Natural killer cell treated with Interleukin-12 subunit alpha and Interleukin-12 subunit beta and Interleukin-15 and Interleukin-18, amount 100 ng/mL, for 72 hours (primary cell): ENCODE results near the gene SLC13A1. TPM values are rescaled to one million over a fixed set of nuclear protein-coding genes. Genes with fewer than 3 reads are reported as not detected.
A peak's percentile ranks its signal among the peaks of the same experiment; 100 is the strongest.

Source experiments
- ATAC-seq, 2 donors: fragments of 150-1000 bp; cut with Tn5 transposase in 1 of 2; sonication (Bioruptor Pico), chemical (Tn5 transposase) in 1 of 2; 2 replicates each; pipeline ENCODE4 v1.10.0; 2021
- DNase-seq: peaks from one replicate; pipeline ENCODE4 v3.0.0; 2022; ENCODE audit warnings: low spot score
- H3K27ac Mint-ChIP-seq, 2 donors: 1 replicate in 1 of 2; 2 replicates in 1 of 2; pipeline ENCODE4 v1.8.0; 2022; ENCODE audit warnings: mixed read lengths in 2 of 2, mild to moderate bottlenecking in 1 of 2, moderate library complexity in 1 of 2
- H3K27me3 Mint-ChIP-seq, 2 donors: 1 replicate in 1 of 2; 2 replicates in 1 of 2; pipeline ENCODE4 v1.8.0; 2022; ENCODE audit warnings: mixed read lengths in 2 of 2
- H3K36me3 Mint-ChIP-seq: one replicate; pipeline ENCODE4 v1.8.0; 2022; ENCODE audit warnings: mixed read lengths
- H3K4me1 Mint-ChIP-seq, 2 donors: 1 replicate in 1 of 2; 2 replicates in 1 of 2; pipeline ENCODE4 v1.8.0; 2022; ENCODE audit warnings: low read depth in 2 of 2, mixed read lengths in 2 of 2, mild to moderate bottlenecking in 1 of 2
- H3K4me3 Mint-ChIP-seq: one replicate; pipeline ENCODE4 v1.8.0; 2022; ENCODE audit warnings: mixed read lengths
- H3K9me3 Mint-ChIP-seq: 2 replicates; pipeline ENCODE4 v1.8.0; 2022; ENCODE audit warnings: mixed read lengths
- total RNA-seq, 2 donors: library from RNA; stranded (reverse); gene quantifications; one replicate each; pipeline ENCODE4 v1.2.3, GENCODE V29; 2022

SLC13A1 gene
- total RNA-seq, 2 donors from 2014 or later = not detected

DNA sequence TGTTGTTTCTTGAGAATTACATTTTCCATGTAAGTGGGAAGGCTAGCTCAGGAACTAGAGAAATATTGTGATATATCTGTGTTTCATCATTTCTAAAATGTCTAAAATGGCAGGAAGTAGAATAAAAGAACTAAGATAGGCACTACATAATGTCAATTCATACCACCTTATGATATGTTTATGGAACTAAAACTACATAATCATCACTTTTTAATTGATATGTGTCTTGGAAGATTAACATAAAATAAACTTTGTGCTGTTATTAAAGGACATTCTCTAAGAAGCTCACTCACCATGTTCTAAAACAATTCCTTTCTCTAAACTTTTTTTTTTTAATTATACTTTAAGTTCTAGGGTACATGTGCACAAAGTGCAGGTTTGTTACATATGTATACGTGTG is 120.7 kb downstream of the SLC13A1 start:
- Mint-ChIP-seq H3K27ac (no peak overlapping the region), H3K4me3 (no peak overlapping the region), H3K27me3 (no peaks in the 10 kb centered on the region), H3K4me1 (no peaks in the 10 kb centered on the region), H3K9me3 (peaks cover 27% of the 10 kb centered on the region), H3K36me3 (peaks cover 12% of the 10 kb centered on the region)
- DNase-seq (no peak), ATAC-seq (no peak)

DNA sequence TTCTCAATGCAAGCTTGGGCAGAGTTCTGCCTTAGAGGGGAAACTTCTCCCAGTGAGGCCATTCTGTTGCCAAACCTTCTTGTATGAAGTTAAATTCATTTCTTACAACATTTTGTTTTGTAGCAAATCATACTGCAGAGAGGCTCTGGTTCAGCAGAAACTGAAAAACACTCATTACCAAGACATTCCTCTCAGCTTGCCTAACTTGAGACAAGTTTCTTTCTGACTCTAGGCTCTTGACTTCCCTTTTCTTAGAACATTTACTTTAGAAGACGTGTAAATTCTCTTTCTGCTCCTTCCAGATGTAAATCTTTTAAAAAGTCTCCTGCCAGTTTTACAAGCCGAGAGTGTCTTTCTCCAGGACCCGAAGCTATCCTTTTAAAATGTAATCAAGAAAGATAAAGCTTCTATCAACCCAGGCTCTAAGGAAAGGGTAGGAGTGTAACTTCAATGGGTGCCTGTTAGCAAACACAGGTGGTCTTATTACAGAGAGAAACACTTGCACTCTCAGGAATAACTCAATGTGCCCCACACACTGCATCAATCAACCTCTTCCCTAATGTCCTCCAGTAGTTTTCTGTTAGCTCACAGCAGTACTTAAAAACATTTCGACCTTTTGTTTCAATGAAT is 123.8 kb downstream of the SLC13A1 start:
- Mint-ChIP-seq H3K4me3 (no peak overlapping the region), H3K27ac (no peak overlapping the region), H3K9me3 (peaks cover 22% of the 10 kb centered on the region), H3K4me1 (no peaks in the 10 kb centered on the region), H3K36me3 (no peaks in the 10 kb centered on the region), H3K27me3 (no peaks in the 10 kb centered on the region)
- ATAC-seq = no peak
- no peak for DNase-seq

DNA sequence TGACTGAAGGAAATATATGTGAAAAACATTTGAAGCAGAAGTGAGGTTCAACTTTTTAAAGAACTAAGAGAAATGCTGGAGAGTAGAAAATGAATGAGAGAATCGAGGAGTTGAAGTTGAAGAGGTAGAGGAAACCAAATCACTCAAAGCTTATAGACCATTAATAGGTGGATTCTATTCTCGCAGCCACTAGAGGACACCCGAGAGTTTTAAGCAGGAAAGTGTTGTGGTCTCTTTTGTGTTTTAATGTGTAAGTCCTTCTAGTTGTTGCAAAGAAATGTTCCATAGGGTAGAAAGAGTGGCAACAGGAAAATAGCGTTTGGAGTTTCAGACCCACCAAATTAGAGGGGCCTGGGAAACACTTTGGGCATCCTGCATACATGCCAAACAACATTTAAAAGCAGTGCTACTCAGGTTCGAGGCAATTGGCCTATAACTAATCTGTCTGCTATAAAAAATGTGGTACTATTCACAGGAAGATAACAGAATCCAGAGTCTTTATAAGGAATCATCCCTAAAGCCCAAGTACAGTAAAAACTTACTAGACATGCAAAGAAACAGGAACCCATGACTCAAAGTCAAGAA is 129.0 kb downstream of the SLC13A1 start:
- Mint-ChIP-seq H3K36me3 (no peaks in the 10 kb centered on the region), H3K9me3 (peaks cover 7% of the 10 kb centered on the region), H3K4me1 (no peaks in the 10 kb centered on the region), H3K27ac (no peak overlapping the region), H3K4me3 (no peak overlapping the region), H3K27me3 (no peaks in the 10 kb centered on the region)
- DNase-seq (no peak), ATAC-seq (no peak)

DNA sequence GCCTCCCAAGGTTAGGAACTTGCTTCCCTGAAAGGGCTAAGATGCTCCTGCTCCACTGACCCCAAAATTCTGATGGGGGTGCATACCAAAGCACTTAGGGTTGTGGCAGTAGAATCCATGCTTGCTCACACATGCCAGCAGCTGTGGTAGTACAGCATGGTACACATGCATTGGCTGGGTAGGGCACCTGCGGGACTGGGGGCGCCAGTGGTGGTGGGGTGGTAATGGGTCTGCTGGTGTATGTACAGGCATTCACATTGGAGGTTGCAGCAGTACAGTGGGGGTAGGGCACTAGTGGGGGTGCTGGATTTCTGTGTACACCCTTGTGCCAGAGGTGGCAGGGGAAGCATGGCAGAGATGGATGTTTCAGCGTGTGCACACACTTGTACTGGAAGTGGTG is 132.0 kb downstream of the SLC13A1 start:
- Mint-ChIP-seq H3K36me3 (no peaks in the 10 kb centered on the region), H3K27me3 (no peaks in the 10 kb centered on the region), H3K4me3 (no peak overlapping the region), H3K4me1 (no peaks in the 10 kb centered on the region), H3K9me3 (peaks cover 7% of the 10 kb centered on the region), H3K27ac (no peak overlapping the region)
- ATAC-seq = peak in 1 of 2 donors; percentile 36
- no peak for DNase-seq

Other genes with a start within 250 kb of the SLC13A1 start
- gene TAS2R16, start 204.3 kb downstream of the SLC13A1 start, total RNA-seq = not detected